Measurements from ENCODE around the gene LRRC8B. TPM values are rescaled to one million over a fixed set of nuclear protein-coding genes. Genes with fewer than 3 reads are reported as not detected.

The LRRC8B gene
- total and polyA plus RNA-seq, 9 of the 15 experiments (the other 6 are each of a cell fraction or from before 2014, with no cell fraction given), result 4.3 to 43.7 (median 14.4) TPM

DNA sequence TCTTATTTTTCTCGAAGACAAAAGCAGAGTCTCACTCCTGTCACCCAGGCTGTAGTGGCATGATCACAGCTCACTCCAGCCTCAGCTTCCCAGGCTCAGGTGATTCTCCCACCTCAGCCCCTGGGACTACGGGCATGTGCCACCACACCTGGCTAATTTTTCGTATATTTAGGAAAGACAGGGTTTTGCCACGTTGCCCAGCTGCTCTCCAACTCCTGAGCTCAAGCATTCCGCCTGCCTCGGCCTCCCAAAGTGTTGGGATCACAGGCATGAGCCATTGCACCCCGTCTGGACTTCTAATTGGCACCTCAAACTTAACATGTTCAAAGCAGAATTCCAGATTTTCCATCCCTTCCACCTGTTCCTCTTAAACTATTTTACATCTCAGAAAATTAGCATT is 89.3 kb downstream of the LRRC8B start:
- no peak overlapping the region for H3K4me2 ChIP-seq (ENCODE audit: insufficient read depth, low read length)
- H3K9me3 ChIP-seq (replicated peaks; ENCODE audit: control insufficient read depth, insufficient read depth, low read depth, low read length), result no peaks in the 10 kb centered on the region
- CTCF ChIA-PET (ENCODE audit: low intra/inter-chr PET ratio), result no interaction called here
- H3K27me3 ChIP-seq (ENCODE audit: control insufficient read depth in 2 of 2, insufficient read depth in 2 of 2, low read length in 2 of 2), result no peaks in the 10 kb centered on the region
- 27% methylated on average over 7 of the region's 7 CpGs for WGBS (ENCODE audit: insufficient coverage, low coverage, missing lambda C conversion rate)
- no peaks in the 10 kb centered on the region for H4K20me1 ChIP-seq (replicated peaks; ENCODE audit: control insufficient read depth, insufficient read depth, low read length)
- in situ Hi-C loops (cut with MboI), result loop anchor here (10.0 kb wide), 1 partner anchor 639 kb away; no protein-coding TSS in a partner anchor
- no peak overlapping the region for H3K27ac ChIP-seq (ENCODE audit: extremely low read depth, low read depth, low read length)
- intact Hi-C loops (cut with micrococcal nuclease), result no loop called here
- H3K9me1 ChIP-seq (ENCODE audit: control insufficient read depth, insufficient read depth, low read length), result no peaks in the 10 kb centered on the region
- FAIRE-seq, result no peak
- no peak for ATAC-seq
- H3K4me3 ChIP-seq, result no peak overlapping the region
- no peak for DNase-seq (ENCODE audit: extremely low read depth in 1 of 4, low spot score in 3 of 4)
- POLR2A ChIA-PET, result interaction anchor here (0.6 to 1.8 kb wide), 3 partner anchors 12 to 132 kb away, joined by 3 to 8 read pairs (median 5); no protein-coding TSS in a partner anchor
- peaks cover 0 to 12% of the 10 kb centered on the region in 2 experiments; a peak in 2 of 5 replicates for H3K4me1 ChIP-seq (replicated peaks in 1 of 2; ENCODE audit: control insufficient read depth in 2 of 2, insufficient read depth in 2 of 2, low read length in 2 of 2)
- no TSS peak for BruUV-seq (replicated peaks)
- no peak overlapping the region for H3K9ac ChIP-seq (ENCODE audit: insufficient read depth in 1 of 2, low read depth in 2 of 2, low read length in 2 of 2)
- H2AFZ ChIP-seq (ENCODE audit: low read depth, low read length), result 0 out of 2 replicates have a peak overlapping the region, but pooled peaks have one; percentile 51
- TF ChIP-seq NCOA6 (IDR thresholded peaks at IDR 0.05) (no peak), MAFG (tag; conservative IDR thresholded peaks at IDR 0.05) (no peak), MEF2A (IDR thresholded peaks at IDR 0.05; ENCODE audit: control insufficient read depth, low read depth, low read length) (no peak), NR2F6 (CRISPR knock-in tag; IDR thresholded peaks at IDR 0.05) (no peak), BRD4 (IDR thresholded peaks at IDR 0.05) (no peak), MCM2 (IDR thresholded peaks at IDR 0.05; ENCODE audit: low read depth) (no peak)
- TF ChIP-seq, protein P1, sequence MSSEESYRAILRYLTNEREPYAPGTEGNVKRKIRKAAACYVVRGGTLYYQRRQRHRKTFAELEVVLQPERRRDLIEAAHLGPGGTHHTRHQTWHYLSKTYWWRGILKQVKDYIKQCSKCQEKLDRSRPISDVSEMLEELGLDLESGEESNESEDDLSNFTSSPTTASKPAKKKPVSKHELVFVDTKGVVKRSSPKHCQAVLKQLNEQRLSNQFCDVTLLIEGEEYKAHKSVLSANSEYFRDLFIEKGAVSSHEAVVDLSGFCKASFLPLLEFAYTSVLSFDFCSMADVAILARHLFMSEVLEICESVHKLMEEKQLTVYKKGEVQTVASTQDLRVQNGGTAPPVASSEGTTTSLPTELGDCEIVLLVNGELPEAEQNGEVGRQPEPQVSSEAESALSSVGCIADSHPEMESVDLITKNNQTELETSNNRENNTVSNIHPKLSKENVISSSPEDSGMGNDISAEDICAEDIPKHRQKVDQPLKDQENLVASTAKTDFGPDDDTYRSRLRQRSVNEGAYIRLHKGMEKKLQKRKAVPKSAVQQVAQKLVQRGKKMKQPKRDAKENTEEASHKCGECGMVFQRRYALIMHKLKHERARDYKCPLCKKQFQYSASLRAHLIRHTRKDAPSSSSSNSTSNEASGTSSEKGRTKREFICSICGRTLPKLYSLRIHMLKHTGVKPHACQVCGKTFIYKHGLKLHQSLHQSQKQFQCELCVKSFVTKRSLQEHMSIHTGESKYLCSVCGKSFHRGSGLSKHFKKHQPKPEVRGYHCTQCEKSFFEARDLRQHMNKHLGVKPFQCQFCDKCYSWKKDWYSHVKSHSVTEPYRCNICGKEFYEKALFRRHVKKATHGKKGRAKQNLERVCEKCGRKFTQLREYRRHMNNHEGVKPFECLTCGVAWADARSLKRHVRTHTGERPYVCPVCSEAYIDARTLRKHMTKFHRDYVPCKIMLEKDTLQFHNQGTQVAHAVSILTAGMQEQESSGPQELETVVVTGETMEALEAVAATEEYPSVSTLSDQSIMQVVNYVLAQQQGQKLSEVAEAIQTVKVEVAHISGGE (CRISPR knock-in tag; IDR thresholded peaks at IDR 0.05), result no peak
- TF ChIP-seq, protein P2, sequence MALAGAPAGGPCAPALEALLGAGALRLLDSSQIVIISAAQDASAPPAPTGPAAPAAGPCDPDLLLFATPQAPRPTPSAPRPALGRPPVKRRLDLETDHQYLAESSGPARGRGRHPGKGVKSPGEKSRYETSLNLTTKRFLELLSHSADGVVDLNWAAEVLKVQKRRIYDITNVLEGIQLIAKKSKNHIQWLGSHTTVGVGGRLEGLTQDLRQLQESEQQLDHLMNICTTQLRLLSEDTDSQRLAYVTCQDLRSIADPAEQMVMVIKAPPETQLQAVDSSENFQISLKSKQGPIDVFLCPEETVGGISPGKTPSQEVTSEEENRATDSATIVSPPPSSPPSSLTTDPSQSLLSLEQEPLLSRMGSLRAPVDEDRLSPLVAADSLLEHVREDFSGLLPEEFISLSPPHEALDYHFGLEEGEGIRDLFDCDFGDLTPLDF (CRISPR knock-in tag; IDR thresholded peaks at IDR 0.05), result no peak
- H3K79me2 ChIP-seq (ENCODE audit: control insufficient read depth, insufficient read depth, low read length), result no peaks in the 10 kb centered on the region
- no peaks in the 10 kb centered on the region for H3K36me3 ChIP-seq (ENCODE audit: control insufficient read depth, insufficient read depth, low read length)
